Lower leg skin (tissue), 4 donors: ENCODE results near the gene EMB. TPM values are rescaled to one million over a fixed set of nuclear protein-coding genes. Genes with fewer than 3 reads are reported as not detected.
"Not testable (repeated sequence)": the region's sequence is repeated elsewhere in the genome, so short reads cannot be mapped to it uniquely, and the experiment has no call there.

Source experiments
- DNase-seq, 2 donors: peaks; one replicate each; pipeline ENCODE4 v3.0.0-alpha.2; 2019; ENCODE audit warnings: low spot score in 2 of 2
- H3K4me3 ChIP-seq: fragments of 200-600 bp; sonication (generic); 2 replicates; pipeline ENCODE4 v1.5.1; 2017; ENCODE audit warnings: mild to moderate bottlenecking, low read depth; ENCODE audit not compliant: poor library complexity, severe bottlenecking
- POLR2A ChIP-seq, 2 donors: fragments of 450-650 bp; IDR thresholded peaks; one replicate each; pipeline ENCODE4 v1.6.1; 2016 to 2017; ENCODE audit warnings: antibody characterized with exemption in 2 of 2, mild to moderate bottlenecking in 1 of 2, moderate library complexity in 1 of 2
- WGBS, 2 donors: methylation state at CpG; one replicate each; pipeline ENCODE4 v1.1.5; 2018; 5-methylcytosine and 5-hydroxymethylcytosine counted together
- intact Hi-C: fragments of 100-400 bp; cut with DNase I; formaldehyde crosslinking; loops from one replicate; pipeline ENCODE4 v1.15.0; 2023; ENCODE audit warnings: low total_unique reads
- total RNA-seq, 4 donors: library from RNA; depleted of rRNA; stranded (reverse); fragments of >200 nt; gene quantifications; one replicate each; pipeline ENCODE4 v1.1.0, GENCODE V29; 2016
- TF ChIP-seq, protein P1 (sequence below), 3 donors: fragments of 450-650 bp; IDR thresholded peaks; one replicate each; pipeline ENCODE4 v1.5.1; 2016; ENCODE audit warnings: antibody characterized with exemption in 3 of 3, mild to moderate bottlenecking in 3 of 3, moderate library complexity in 2 of 3

The EMB gene
- total RNA-seq, 4 donors from 2014 or later: 20.0 to 69.2 (median 35.2) TPM

DNA sequence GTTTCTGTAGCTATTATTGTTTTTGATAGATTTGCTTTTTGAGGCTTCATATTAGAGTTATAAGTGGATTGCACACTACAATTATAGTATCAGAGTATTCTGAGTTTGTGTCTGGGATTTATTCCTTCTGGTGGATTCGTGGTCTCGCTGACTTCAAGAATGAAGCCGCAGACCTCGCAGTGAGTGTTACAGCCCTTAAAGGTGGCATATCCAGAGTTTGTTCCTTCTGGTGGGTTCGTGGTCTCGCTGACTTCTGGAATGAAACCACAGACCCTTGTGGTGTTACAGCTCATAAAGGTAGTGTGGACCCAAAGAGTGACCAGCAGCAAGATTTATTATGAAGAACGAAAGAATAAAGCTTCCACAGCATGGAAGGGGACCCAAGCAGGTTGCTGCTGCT is 6.9 kb upstream of the EMB start:
- 87 to 88% methylated on average over 7 of the region's 7 CpGs for WGBS, 2 donors
- intact Hi-C loops: no loop called here
- H3K4me3 ChIP-seq: no peak overlapping the region
- TF ChIP-seq, protein P1, sequence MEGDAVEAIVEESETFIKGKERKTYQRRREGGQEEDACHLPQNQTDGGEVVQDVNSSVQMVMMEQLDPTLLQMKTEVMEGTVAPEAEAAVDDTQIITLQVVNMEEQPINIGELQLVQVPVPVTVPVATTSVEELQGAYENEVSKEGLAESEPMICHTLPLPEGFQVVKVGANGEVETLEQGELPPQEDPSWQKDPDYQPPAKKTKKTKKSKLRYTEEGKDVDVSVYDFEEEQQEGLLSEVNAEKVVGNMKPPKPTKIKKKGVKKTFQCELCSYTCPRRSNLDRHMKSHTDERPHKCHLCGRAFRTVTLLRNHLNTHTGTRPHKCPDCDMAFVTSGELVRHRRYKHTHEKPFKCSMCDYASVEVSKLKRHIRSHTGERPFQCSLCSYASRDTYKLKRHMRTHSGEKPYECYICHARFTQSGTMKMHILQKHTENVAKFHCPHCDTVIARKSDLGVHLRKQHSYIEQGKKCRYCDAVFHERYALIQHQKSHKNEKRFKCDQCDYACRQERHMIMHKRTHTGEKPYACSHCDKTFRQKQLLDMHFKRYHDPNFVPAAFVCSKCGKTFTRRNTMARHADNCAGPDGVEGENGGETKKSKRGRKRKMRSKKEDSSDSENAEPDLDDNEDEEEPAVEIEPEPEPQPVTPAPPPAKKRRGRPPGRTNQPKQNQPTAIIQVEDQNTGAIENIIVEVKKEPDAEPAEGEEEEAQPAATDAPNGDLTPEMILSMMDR (IDR thresholded peaks at IDR 0.05): no peak
- no peak for TF ChIP-seq POLR2A (IDR thresholded peaks at IDR 0.05)
- no peak for DNase-seq

DNA sequence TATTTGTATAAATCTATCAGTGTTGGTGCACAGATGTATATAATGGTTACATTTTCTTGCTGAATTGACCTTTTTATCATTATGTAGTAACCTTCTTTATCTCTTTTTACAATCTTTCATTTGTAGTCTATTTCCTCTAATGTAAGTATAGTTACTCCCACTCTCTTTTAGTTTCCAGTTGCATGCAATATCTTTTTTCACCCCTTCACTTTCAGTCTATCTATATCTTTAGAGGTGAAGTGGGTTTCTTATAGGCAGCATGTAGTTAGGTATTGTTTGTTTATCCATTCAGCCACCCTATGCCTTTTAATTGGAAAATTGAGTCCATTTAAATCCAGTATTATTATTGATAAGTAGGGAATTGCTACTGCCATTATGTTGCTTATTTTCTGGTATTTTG is 6.1 kb upstream of the EMB start:
- no peak for DNase-seq
- no peak for TF ChIP-seq POLR2A (IDR thresholded peaks at IDR 0.05)
- TF ChIP-seq, protein P1 (IDR thresholded peaks at IDR 0.05): no peak
- intact Hi-C loops: no loop called here
- H3K4me3 ChIP-seq: no peak overlapping the region

DNA sequence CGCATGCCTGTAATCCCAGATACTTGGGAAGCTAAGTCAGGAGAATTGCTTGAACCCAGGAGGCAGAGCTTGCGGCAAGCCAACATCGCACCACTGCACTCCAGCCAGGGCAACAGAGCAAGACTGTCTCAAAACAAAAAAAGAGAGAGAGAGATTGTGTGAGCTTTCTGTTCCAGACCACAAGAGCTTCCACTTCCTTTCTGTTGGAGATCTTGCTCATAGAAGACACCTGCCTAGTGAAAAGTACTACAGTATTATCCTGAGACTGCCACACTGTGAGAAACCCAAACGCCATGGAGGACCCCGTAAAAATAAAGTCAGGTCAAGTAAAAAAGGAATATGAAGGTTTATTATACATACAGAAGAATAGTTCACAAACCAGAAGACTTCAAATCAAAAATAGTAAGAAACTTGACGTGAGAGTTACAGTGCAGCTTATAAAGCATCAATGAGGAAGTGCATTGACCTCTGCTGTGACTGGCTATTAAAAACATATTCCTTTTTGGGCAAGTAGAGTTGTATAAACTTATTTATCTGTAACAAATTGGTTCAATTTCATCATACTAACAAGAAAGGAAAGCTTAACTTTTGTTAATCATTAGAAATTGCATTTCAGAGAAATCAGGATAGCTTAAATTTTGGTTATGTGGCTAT is 4.3 kb upstream of the EMB start:
- TF ChIP-seq POLR2A (IDR thresholded peaks at IDR 0.05): no peak
- TF ChIP-seq, protein P1 (IDR thresholded peaks at IDR 0.05): no peak
- intact Hi-C loops: no loop called here
- H3K4me3 ChIP-seq: no peak overlapping the region

DNA sequence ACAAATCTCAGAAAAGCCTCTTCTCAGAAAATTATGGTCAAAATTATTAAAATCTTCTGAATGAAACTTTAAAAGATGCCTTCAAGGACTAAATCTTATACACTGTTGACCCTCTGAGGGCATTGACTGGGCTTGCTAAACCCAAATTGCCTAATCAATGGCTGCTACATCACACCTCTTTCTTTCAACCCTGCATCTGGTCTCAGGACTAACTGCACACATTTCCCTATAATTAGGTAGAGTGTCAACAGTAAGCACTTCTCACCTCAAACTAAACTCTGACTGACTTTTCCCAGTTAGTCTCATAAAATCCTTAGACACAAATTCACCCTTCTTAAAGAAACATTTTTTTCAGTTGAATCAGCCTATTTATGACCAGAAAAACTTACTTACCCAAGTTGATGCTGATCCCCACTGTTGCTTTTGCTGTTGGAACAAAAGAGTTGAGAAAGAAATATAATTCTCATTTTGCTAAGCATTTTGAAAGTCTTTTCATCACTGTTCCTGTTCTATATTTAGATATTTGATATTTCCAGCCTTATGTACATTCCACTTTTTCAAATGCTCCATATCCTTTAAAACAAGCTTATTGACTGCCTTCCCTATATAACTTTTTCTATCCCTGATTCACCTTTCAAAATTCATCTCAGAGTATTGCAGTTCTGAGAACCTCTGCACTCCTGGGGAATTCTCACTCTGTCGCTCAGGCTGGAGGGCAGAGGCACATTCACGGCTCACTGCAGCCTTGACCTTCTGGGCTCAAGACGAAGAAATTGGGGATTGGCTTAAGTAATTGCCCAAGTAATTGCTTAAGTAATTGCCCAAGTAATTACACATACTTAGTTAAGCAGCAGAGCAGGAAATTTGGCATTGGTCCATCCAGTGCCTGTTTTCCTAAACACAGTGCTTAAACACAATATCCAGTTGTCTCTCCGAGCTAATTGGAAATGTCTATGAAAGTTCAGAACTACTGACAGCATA is 1.8 kb upstream of the EMB start:
- H3K4me3 ChIP-seq, DNase-seq, intact Hi-C loops: not testable (repeated sequence)
- 27 to 28% methylated on average over 4 of the region's 4 CpGs for WGBS, 2 donors

More for the DNA sequence above, 4.3 kb upstream of the EMB start:
- WGBS, 2 donors: 76 to 85% methylated on average over 6 of the region's 6 CpGs
- DNase-seq: no peak

DNA sequence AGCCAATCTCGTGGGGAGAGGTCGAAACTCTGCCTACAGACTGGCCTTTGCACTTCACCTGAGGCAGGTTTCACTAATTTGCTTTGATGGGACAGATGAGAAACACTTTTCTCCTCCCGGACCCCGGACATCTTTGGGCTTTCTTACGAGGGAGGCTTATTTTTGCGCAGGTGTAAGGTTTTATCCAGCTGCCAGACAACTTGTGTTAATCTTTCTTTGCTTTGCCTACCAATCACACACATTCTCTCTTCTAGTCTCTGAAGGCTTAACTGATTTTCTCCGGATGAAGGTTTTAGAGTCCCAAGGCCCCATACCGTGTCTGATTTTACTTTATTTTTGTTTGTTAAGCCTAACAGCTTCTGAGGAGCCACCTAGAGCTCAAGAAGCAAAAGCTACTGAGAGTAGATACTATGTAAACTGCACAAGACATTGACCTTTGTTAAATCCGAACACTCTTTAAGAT is 436 bp upstream of the EMB start:
- intact Hi-C loops: no loop called here
- TF ChIP-seq, protein P1 (IDR thresholded peaks at IDR 0.05): no peak
- no peak for TF ChIP-seq POLR2A (IDR thresholded peaks at IDR 0.05)
- peak overlapping the region; percentile 50 for H3K4me3 ChIP-seq
- 16 to 17% methylated on average over 9 of the region's 9 CpGs for WGBS, 2 donors
- no peak for DNase-seq

DNA sequence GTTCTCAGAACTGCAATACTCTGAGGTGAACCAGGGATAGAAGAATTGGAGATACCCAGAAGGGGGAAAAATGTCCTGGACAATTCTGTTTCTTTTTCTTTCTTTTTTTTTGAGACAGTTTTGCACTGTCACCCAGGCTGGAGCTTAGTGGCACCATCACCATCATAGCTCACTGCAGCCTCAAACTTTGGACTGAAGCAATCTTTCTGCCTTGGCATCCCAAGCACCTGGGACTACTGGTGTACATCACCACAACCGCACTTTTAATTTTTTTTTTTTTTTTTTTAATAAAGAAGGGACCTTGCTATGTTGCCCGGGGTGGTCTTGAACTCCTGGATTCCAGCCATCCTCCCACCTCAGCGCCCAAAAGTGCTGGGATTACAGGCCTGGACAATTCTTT is 1.9 kb downstream of the EMB start:
- TF ChIP-seq POLR2A (IDR thresholded peaks at IDR 0.05): no peak
- TF ChIP-seq, protein P1 (IDR thresholded peaks at IDR 0.05): no peak
- no peak overlapping the region for H3K4me3 ChIP-seq
- intact Hi-C loops: no loop called here
- DNase-seq: no peak
- 63 to 73% methylated on average over 3 of the region's 3 CpGs for WGBS, 2 donors

DNA sequence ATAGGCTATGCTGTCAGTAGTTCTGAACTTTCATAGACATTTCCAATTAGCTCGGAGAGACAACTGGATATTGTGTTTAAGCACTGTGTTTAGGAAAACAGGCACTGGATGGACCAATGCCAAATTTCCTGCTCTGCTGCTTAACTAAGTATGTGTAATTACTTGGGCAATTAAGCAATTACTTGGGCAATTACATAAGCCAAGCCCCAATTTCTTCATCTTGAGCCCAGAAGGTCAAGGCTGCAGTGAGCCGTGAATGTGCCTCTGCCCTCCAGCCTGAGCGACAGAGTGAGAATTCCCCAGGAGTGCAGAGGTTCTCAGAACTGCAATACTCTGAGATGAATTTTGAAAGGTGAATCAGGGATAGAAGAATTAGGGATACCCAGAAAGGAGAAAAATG is 3.0 kb downstream of the EMB start:
- intact Hi-C loops, H3K4me3 ChIP-seq, DNase-seq: not testable (repeated sequence)
- WGBS, 2 donors: 44 to 46% methylated on average over 3 of the region's 3 CpGs
